H1 (cell line): Measurements from ENCODE around the gene FGF3. TPM values are rescaled to one million over a fixed set of nuclear protein-coding genes. Genes with fewer than 3 reads are reported as not detected.

Experiments used
- CTCF ChIA-PET: fragments of 300-600 bp; sonication (Branson Sonifier 250); formaldehyde crosslinking; loops from one replicate; lab custom pipeline; 2021; ENCODE audit not compliant: partially characterized antibody; lab: Charles Lee
- POLR2A ChIA-PET: fragments of 300-600 bp; sonication (Branson Sonifier 250); formaldehyde crosslinking; loops from one replicate; lab custom pipeline; 2021; ENCODE audit warnings: inconsistent platforms; ENCODE audit not compliant: partially characterized antibody; lab: Charles Lee
- DNase-seq, 2 experiments: peaks; one replicate each; pipeline versions ENCODE4 v3.0.0 to v3.0.0-alpha.2; 2010 to 2022; ENCODE audit warnings: low spot score in 2 of 2, low read depth in 1 of 2, mixed read lengths in 1 of 2
- FAIRE-seq: peaks from 2 replicates; lab custom pipeline; 2011; peaks lifted over from hg19 to GRCh38; lab: Jason Lieb, UNC
- H2AFZ ChIP-seq: 2 replicates; pipeline ENCODE4 v1.8.1; 2012; ENCODE audit warnings: low read length, inconsistent platforms
- H2AK5ac ChIP-seq: 2 replicates; pipeline ENCODE4 v1.6.1; 2013; ENCODE audit warnings: low read depth, low read length
- H2BK120ac ChIP-seq: replicated peaks from 2 replicates; pipeline ENCODE3; 2013; ENCODE audit warnings: low read depth, low read length, inconsistent platforms
- H2BK12ac ChIP-seq: 2 replicates; pipeline ENCODE4 v1.6.1; 2013; ENCODE audit warnings: low read depth, low read length
- H2BK15ac ChIP-seq: 2 replicates; pipeline ENCODE4 v1.6.1; 2013; ENCODE audit warnings: low read length
- H2BK20ac ChIP-seq: 2 replicates; pipeline ENCODE4 v1.6.1; 2013; ENCODE audit warnings: low read length
- H2BK5ac ChIP-seq: 2 replicates; pipeline ENCODE4 v1.6.1; 2013; ENCODE audit warnings: low read depth, low read length
- H3K14ac ChIP-seq: 2 replicates; pipeline ENCODE4 v1.6.1; 2013; ENCODE audit warnings: inconsistent platforms; ENCODE audit not compliant: insufficient read length
- H3K18ac ChIP-seq: 2 replicates; pipeline ENCODE4 v1.6.1; 2013; ENCODE audit warnings: low read length; ENCODE audit errors: extremely low read depth
- H3K23ac ChIP-seq: 2 replicates; pipeline ENCODE4 v1.6.1; 2013; ENCODE audit warnings: inconsistent platforms; ENCODE audit not compliant: insufficient read length
- H3K23me2 ChIP-seq: 2 replicates; pipeline ENCODE4 v1.6.1; 2013; ENCODE audit warnings: low read depth, low read length
- H3K27ac ChIP-seq: 2 replicates; pipeline ENCODE4 v1.6.1; 2011; ENCODE audit warnings: low read depth, low read length, inconsistent platforms
- H3K27me3 ChIP-seq, 4 experiments: replicated peaks in 1 of 4; 1 replicate in 1 of 4; 2 replicates in 3 of 4; pipeline versions ENCODE4 v1.6.1 to v1.8.1; 2011 to 2013; ENCODE audit warnings: low read length in 3 of 4, mild to moderate bottlenecking in 3 of 4, inconsistent platforms in 2 of 4, mixed read lengths in 2 of 4, moderate library complexity in 1 of 4; ENCODE audit not compliant: control insufficient read depth in 3 of 4, insufficient read depth in 3 of 4; ENCODE audit errors: extremely low read depth in 1 of 4
- H3K36me3 ChIP-seq, 4 experiments: 2 replicates each; pipeline versions ENCODE4 v1.6.1 to v1.8.1; 2011 to 2013; ENCODE audit warnings: mild to moderate bottlenecking in 4 of 4, low read length in 3 of 4, moderate library complexity in 2 of 4, control low read depth in 1 of 4, inconsistent platforms in 1 of 4; ENCODE audit not compliant: insufficient read depth in 4 of 4, control insufficient read depth in 2 of 4
- H3K4ac ChIP-seq: replicated peaks from 2 replicates; pipeline ENCODE3; 2013; ENCODE audit warnings: low read length, low read depth, mixed read lengths, inconsistent platforms; ENCODE audit not compliant: insufficient read length
- H3K4me1 ChIP-seq, 4 experiments: replicated peaks in 1 of 4; 1 replicate in 1 of 4; 2 replicates in 3 of 4; pipeline versions ENCODE4 v1.6.1 to v1.8.1; 2011 to 2013; ENCODE audit warnings: low read length in 3 of 4, inconsistent platforms in 2 of 4, mixed read lengths in 1 of 4; ENCODE audit not compliant: insufficient read depth in 4 of 4, control insufficient read depth in 3 of 4
- H3K4me2 ChIP-seq, 2 experiments: 2 replicates each; pipeline versions ENCODE4 v1.6.1 to v1.8.1; 2011 to 2013; ENCODE audit warnings: low read depth in 2 of 2, low read length in 2 of 2, control low read depth in 1 of 2, inconsistent platforms in 1 of 2, mild to moderate bottlenecking in 1 of 2; ENCODE audit not compliant: insufficient read depth in 1 of 2
- H3K4me3 ChIP-seq, 4 experiments: fragments of 200-600, 300-600 bp in 1 of 4; sonication (generic), shearing (Covaris generic), sonication (Bioruptor Twin) in 1 of 4; 2 replicates each; pipeline versions ENCODE4 v1.5.1 to v1.8.1; 2011 to 2016; ENCODE audit warnings: low read length in 4 of 4, low read depth in 3 of 4, control low read depth in 2 of 4, inconsistent platforms in 2 of 4, mild to moderate bottlenecking in 2 of 4, mixed read lengths in 1 of 4, moderate library complexity in 1 of 4; ENCODE audit not compliant: insufficient read depth in 2 of 4; ENCODE audit errors: extremely low read depth in 1 of 4
- H3K56ac ChIP-seq: replicated peaks from 2 replicates; pipeline ENCODE3; 2013; ENCODE audit warnings: low read depth, mild to moderate bottlenecking, mixed read lengths, low read length, inconsistent platforms; ENCODE audit not compliant: insufficient read length
- H3K79me1 ChIP-seq: 2 replicates; pipeline ENCODE4 v1.6.1; 2013; ENCODE audit warnings: low read depth, low read length, control low read depth
- H3K79me2 ChIP-seq, 2 experiments: 2 replicates each; pipeline versions ENCODE4 v1.6.1 to v1.8.1; 2012 to 2013; ENCODE audit warnings: low read length in 2 of 2, mild to moderate bottlenecking in 2 of 2, inconsistent platforms in 1 of 2; ENCODE audit not compliant: insufficient read depth in 2 of 2, control insufficient read depth in 1 of 2
- H3K9ac ChIP-seq, 4 experiments: replicated peaks in 1 of 4; 1 replicate in 1 of 4; 2 replicates in 3 of 4; pipeline versions ENCODE4 v1.6.1 to v1.8.1; 2011 to 2013; ENCODE audit warnings: low read depth in 3 of 4, low read length in 3 of 4, control low read depth in 2 of 4, mild to moderate bottlenecking in 2 of 4, moderate library complexity in 2 of 4, inconsistent platforms in 1 of 4; ENCODE audit errors: extremely low read depth in 1 of 4
- H3K9me3 ChIP-seq, 2 experiments: 2 replicates each; pipeline versions ENCODE4 v1.6.1 to v1.8.1; 2012 to 2013; ENCODE audit warnings: mild to moderate bottlenecking in 2 of 2, moderate library complexity in 2 of 2, control low read depth in 1 of 2, inconsistent platforms in 1 of 2, low read depth in 1 of 2, low read length in 1 of 2, mixed read lengths in 1 of 2; ENCODE audit not compliant: insufficient read depth in 2 of 2
- H4K20me1 ChIP-seq, 2 experiments: replicated peaks in 1 of 2; 2 replicates each; pipeline versions ENCODE3 to v1.8.1; 2011 to 2013; ENCODE audit warnings: inconsistent platforms in 2 of 2, low read length in 2 of 2, mild to moderate bottlenecking in 1 of 2; ENCODE audit not compliant: insufficient read depth in 2 of 2, control insufficient read depth in 1 of 2
- H4K5ac ChIP-seq: 2 replicates; pipeline ENCODE4 v1.6.1; 2013; ENCODE audit warnings: low read length, low read depth, mixed read lengths, inconsistent platforms; ENCODE audit not compliant: insufficient read length
- H4K8ac ChIP-seq: 2 replicates; pipeline ENCODE4 v1.8.0; 2013; ENCODE audit warnings: mild to moderate bottlenecking, moderate library complexity, low read length, inconsistent platforms; ENCODE audit not compliant: insufficient read depth; ENCODE audit errors: extremely low read depth
- H4K91ac ChIP-seq: replicated peaks from 2 replicates; pipeline ENCODE3; 2013; ENCODE audit warnings: low read length, mixed read lengths, inconsistent platforms; ENCODE audit not compliant: insufficient read length
- ATF3 ChIP-seq: IDR thresholded peaks from 2 replicates; pipeline ENCODE4 v1.6.1; 2011; ENCODE audit warnings: low read depth, mild to moderate bottlenecking, low read length; ENCODE audit not compliant: insufficient read depth
- BACH1 ChIP-seq: IDR thresholded peaks from 2 replicates; pipeline ENCODE4 v1.6.1; 2012; ENCODE audit warnings: low read length, improper control_type of control experiment
- BCL11A ChIP-seq, 2 experiments: IDR thresholded peaks; one replicate each; pipeline ENCODE4 v1.6.1; 2011; ENCODE audit warnings: low read depth in 2 of 2, low read length in 2 of 2, mild to moderate bottlenecking in 2 of 2
- CBX8 ChIP-seq: fragments of 300-800, 300-1000 bp; sonication (generic); IDR thresholded peaks from 2 replicates; pipeline ENCODE4 v1.7.1; 2016; ENCODE audit warnings: low read depth, low read length, borderline replicate concordance
- CEBPB ChIP-seq: IDR thresholded peaks from 2 replicates; pipeline ENCODE4 v1.6.1; 2012; ENCODE audit warnings: low read depth, low read length
- FOSL1 ChIP-seq: IDR thresholded peaks from 2 replicates; pipeline ENCODE4 v1.6.1; 2011; ENCODE audit warnings: mild to moderate bottlenecking, low read depth, low read length, moderate library complexity; ENCODE audit not compliant: insufficient read depth
- HDAC2 ChIP-seq, 2 experiments: fragments of 300-600 bp in 1 of 2; sonication (generic) in 1 of 2; IDR thresholded peaks; 2 replicates each; pipeline ENCODE4 v1.6.1; 2011 to 2012; ENCODE audit warnings: low read depth in 2 of 2, low read length in 2 of 2, mild to moderate bottlenecking in 2 of 2, moderate library complexity in 2 of 2, borderline replicate concordance in 1 of 2, inconsistent platforms in 1 of 2
- NANOG ChIP-seq: IDR thresholded peaks from 2 replicates; pipeline ENCODE4 v1.6.1; 2011; ENCODE audit warnings: low read length, low read depth, mild to moderate bottlenecking, inconsistent platforms; ENCODE audit not compliant: insufficient read depth, poor library complexity, severe bottlenecking
- RFX5 ChIP-seq: IDR thresholded peaks from 2 replicates; pipeline ENCODE4 v1.6.1; 2011; ENCODE audit warnings: low read depth, low read length, improper control_type of control experiment, borderline replicate concordance
- SIN3A ChIP-seq, 2 experiments: IDR thresholded peaks in 1 of 2; conservative IDR thresholded peaks in 1 of 2; 2 replicates each; pipeline ENCODE4 v1.6.1; 2011 to 2012; ENCODE audit warnings: low read length in 2 of 2, improper control_type of control experiment in 1 of 2, low read depth in 1 of 2, mild to moderate bottlenecking in 1 of 2
- SIX5 ChIP-seq: IDR thresholded peaks from 2 replicates; pipeline ENCODE4 v1.6.1; 2011; ENCODE audit warnings: mild to moderate bottlenecking, low read depth, low read length
- SP1 ChIP-seq: IDR thresholded peaks from 2 replicates; pipeline ENCODE4 v1.6.1; 2011; ENCODE audit warnings: low read depth, low read length
- SP2 ChIP-seq: IDR thresholded peaks from 2 replicates; pipeline ENCODE4 v1.6.1; 2012; ENCODE audit warnings: mild to moderate bottlenecking, low read length, inconsistent platforms
- SRF ChIP-seq: IDR thresholded peaks from 2 replicates; pipeline ENCODE4 v1.6.1; 2011; ENCODE audit warnings: mild to moderate bottlenecking, low read depth, low read length, moderate library complexity
- TAF1 ChIP-seq: IDR thresholded peaks from 2 replicates; pipeline ENCODE4 v1.6.1; 2011; ENCODE audit warnings: mild to moderate bottlenecking, low read depth, low read length
- polyA plus RNA-seq, 7 experiments: library from polyadenylated mRNA; depleted of rRNA in 3 of 7; stranded (reverse) in 5 of 7; unstranded in 2 of 7; fragments of >200 nt in 5 of 7; fragments of 200-250 nt in 2 of 7; gene quantifications; 1 replicate in 5 of 7; 2 replicates in 1 of 7; 4 replicates in 1 of 7; pipeline versions ENCODE4 v1.2.1 to v1.2.3, GENCODE V29; 2011 to 2013; ENCODE audit warnings: missing spikeins in 2 of 7, mixed read lengths in 2 of 7
- total RNA-seq: library from RNA; stranded (reverse); fragmentation: NEBNext Ultra II Directional; extraction: Animal tissue kit (Norgen Biotek cat#: 25700); gene quantifications from 2 replicates; pipeline ENCODE4 v1.2.1, GENCODE V29; 2021

Gene FGF3
- total and polyA plus RNA-seq, 2 of the 8 experiments (the other 6 are each of a cell fraction or from before 2014, with no cell fraction given): not detected

- FAIRE-seq: no peak
- Histone ChIP-seq H2BK5ac (no peak overlapping the region), H3K4me1 (peaks cover 0 to 16% (median 9%) of the 10 kb centered on the region in 4 experiments; a peak in 6 of 7 replicates), H3K4ac (no peak overlapping the region), H3K27ac (no peak overlapping the region), H2AK5ac (no peak overlapping the region), H2BK20ac (no peak overlapping the region), H4K91ac (no peak overlapping the region), H3K23ac (no peak overlapping the region), H3K4me2 (no peak overlapping the region), H4K20me1 (peaks cover 0 to 4% of the 10 kb centered on the region in 2 experiments), H3K79me1 (no peaks in the 10 kb centered on the region; the same call in 1 of the 2 replicates), H3K23me2 (peaks cover 26% of the 10 kb centered on the region; the same call in 1 of the 2 replicates), H3K27me3 (peaks cover 46 to 59% (median 56%) of the 10 kb centered on the region in 4 experiments), H3K79me2 (no peaks in the 10 kb centered on the region), H3K18ac (no peak overlapping the region), H2BK15ac (no peak overlapping the region), H4K8ac (no peak overlapping the region), H2BK12ac (no peak overlapping the region), H4K5ac (no peak overlapping the region), H3K36me3 (peaks cover 0 to 4% (median 0%) of the 10 kb centered on the region in 4 experiments; a peak in 1 of 8 replicates), H3K56ac (no peak overlapping the region), H3K9me3 (no peaks in the 10 kb centered on the region), H2AFZ (no peak overlapping the region), H3K4me3 (no peak overlapping the region), H2BK120ac (no peak overlapping the region), H3K9ac (no peak overlapping the region), H3K14ac (no peak overlapping the region)
- no peak for DNase-seq
- ChIA-PET CTCF (interaction anchor here (1.0 to 2.3 kb wide), 3 partner anchors 14 to 68 kb away, joined by 3 to 6 read pairs (median 4); no protein-coding TSS in a partner anchor), POLR2A (interaction anchor here (1.2 kb wide), 1 partner anchor 10 kb away, joined by 4 read pairs; no protein-coding TSS in a partner anchor)
- TF ChIP-seq SP1: no peak
- TF ChIP-seq SIN3A (conservative IDR thresholded peaks at IDR 0.05 in 1 of 2, IDR thresholded peaks at IDR 0.05 in 1 of 2; ENCODE audit: low read depth in 1 of 2, low read length in 2 of 2): no peak
- TF ChIP-seq TAF1: no peak
- TF ChIP-seq RFX5: no peak
- TF ChIP-seq SP2: no peak
- TF ChIP-seq ATF3: no peak
- no peak for TF ChIP-seq CBX8
- TF ChIP-seq BCL11A (IDR thresholded peaks at IDR 0.05; ENCODE audit: low read depth in 2 of 2, low read length in 2 of 2): no peak
- no peak for TF ChIP-seq SIX5
- no peak for TF ChIP-seq BACH1
- TF ChIP-seq NANOG: no peak
- no peak for TF ChIP-seq HDAC2 (IDR thresholded peaks at IDR 0.05; ENCODE audit: borderline replicate concordance in 1 of 2, low read depth in 2 of 2, low read length in 2 of 2)
- TF ChIP-seq FOSL1: no peak
- no peak for TF ChIP-seq SRF
- no peak for TF ChIP-seq CEBPB
These were observed 4.3 kb downstream of the FGF3 start for GRCh38 chr11:69814902-69815301.
